CD4-positive, alpha-beta memory T cell (primary cell): ENCODE measurements around the gene TAC3. TPM values are rescaled to one million over a fixed set of nuclear protein-coding genes. Genes with fewer than 3 reads are reported as not detected.

Source experiments
- CTCF ChIA-PET: fragments of 350-600 bp; sonication (Branson Sonifier 250); formaldehyde crosslinking; loops from one replicate; lab custom pipeline; 2021; ENCODE audit warnings: inconsistent platforms; ENCODE audit not compliant: partially characterized antibody; lab: Charles Lee
- POLR2A ChIA-PET: fragments of 350-600 bp; sonication (Branson Sonifier 250); formaldehyde crosslinking; loops from one replicate; lab custom pipeline; 2021; ENCODE audit not compliant: partially characterized antibody; lab: Charles Lee
- DNase-seq, 5 donors: peaks; one replicate each; pipeline versions ENCODE4 v3.0.0 to v3.0.0-alpha.2; 2020 to 2022; ENCODE audit warnings: mixed read lengths in 1 of 5
- H3K27ac ChIP-seq: one replicate; pipeline ENCODE4 v1.7.0; 2013; ENCODE audit warnings: low read depth, low read length
- H3K27me3 ChIP-seq: 2 replicates; pipeline ENCODE4 v1.7.0; 2013; ENCODE audit warnings: mild to moderate bottlenecking, low read length, moderate library complexity; ENCODE audit not compliant: insufficient read depth
- H3K36me3 ChIP-seq: 2 replicates; pipeline ENCODE4 v1.7.0; 2013; ENCODE audit warnings: mild to moderate bottlenecking, low read length, moderate library complexity; ENCODE audit not compliant: insufficient read depth
- H3K4me1 ChIP-seq: 2 replicates; pipeline ENCODE4 v1.7.0; 2013; ENCODE audit warnings: mild to moderate bottlenecking, low read length, moderate library complexity; ENCODE audit not compliant: insufficient read depth
- H3K4me3 ChIP-seq, 2 donors: one replicate each; pipeline ENCODE4 v1.7.0; 2013; ENCODE audit warnings: low read length in 2 of 2, mild to moderate bottlenecking in 1 of 2
- H3K9me3 ChIP-seq, 2 donors: one replicate each; pipeline ENCODE4 v1.7.0; 2013; ENCODE audit warnings: low read length in 2 of 2, control low read depth in 1 of 2; ENCODE audit not compliant: control insufficient read depth in 1 of 2
- H3K27ac Mint-ChIP-seq, 7 donors: one replicate each; pipeline ENCODE4 v1.8.0; 2020 to 2021; ENCODE audit warnings: mixed read lengths in 7 of 7, mild to moderate bottlenecking in 6 of 7, inconsistent platforms in 3 of 7, moderate library complexity in 3 of 7
- H3K27me3 Mint-ChIP-seq, 2 donors: one replicate each; pipeline ENCODE4 v1.8.0; 2020 to 2021; ENCODE audit warnings: mixed read lengths in 2 of 2
- H3K36me3 Mint-ChIP-seq, 2 donors: one replicate each; pipeline ENCODE4 v1.8.0; 2020 to 2021; ENCODE audit warnings: mixed read lengths in 2 of 2, inconsistent platforms in 1 of 2, mild to moderate bottlenecking in 1 of 2
- H3K4me1 Mint-ChIP-seq, 4 donors: one replicate each; pipeline ENCODE4 v1.8.0; 2020 to 2021; ENCODE audit warnings: mixed read lengths in 4 of 4, mild to moderate bottlenecking in 1 of 4
- H3K4me3 Mint-ChIP-seq, 8 donors: one replicate each; pipeline ENCODE4 v1.8.0; 2020 to 2021; ENCODE audit warnings: mixed read lengths in 8 of 8, mild to moderate bottlenecking in 7 of 8, moderate library complexity in 6 of 8, inconsistent platforms in 3 of 8
- H3K9me3 Mint-ChIP-seq, 8 donors: one replicate each; pipeline ENCODE4 v1.8.0; 2020 to 2021; ENCODE audit warnings: mixed read lengths in 8 of 8, mild to moderate bottlenecking in 5 of 8, inconsistent platforms in 3 of 8, moderate library complexity in 1 of 8
- intact Hi-C: fragments of 100-400 bp; cut with micrococcal nuclease; formaldehyde crosslinking; loops from one replicate; pipeline ENCODE4 v1.15.1; 2023
- polyA plus RNA-seq, 2 donors: library from polyadenylated mRNA; unstranded; fragments of 300-500 nt; fragmentation: Illumina TruSeq; gene quantifications; one replicate each; pipeline ENCODE4 v1.2.3, GENCODE V29; 2021
- total RNA-seq, 2 experiments: library from RNA; stranded (reverse); gene quantifications; one replicate each; pipeline ENCODE4 v1.2.3, GENCODE V29; 2021

The TAC3 gene
- total and polyA plus RNA-seq, 4 experiments from 2014 or later, result 0.36 TPM; not detected in 3

DNA sequence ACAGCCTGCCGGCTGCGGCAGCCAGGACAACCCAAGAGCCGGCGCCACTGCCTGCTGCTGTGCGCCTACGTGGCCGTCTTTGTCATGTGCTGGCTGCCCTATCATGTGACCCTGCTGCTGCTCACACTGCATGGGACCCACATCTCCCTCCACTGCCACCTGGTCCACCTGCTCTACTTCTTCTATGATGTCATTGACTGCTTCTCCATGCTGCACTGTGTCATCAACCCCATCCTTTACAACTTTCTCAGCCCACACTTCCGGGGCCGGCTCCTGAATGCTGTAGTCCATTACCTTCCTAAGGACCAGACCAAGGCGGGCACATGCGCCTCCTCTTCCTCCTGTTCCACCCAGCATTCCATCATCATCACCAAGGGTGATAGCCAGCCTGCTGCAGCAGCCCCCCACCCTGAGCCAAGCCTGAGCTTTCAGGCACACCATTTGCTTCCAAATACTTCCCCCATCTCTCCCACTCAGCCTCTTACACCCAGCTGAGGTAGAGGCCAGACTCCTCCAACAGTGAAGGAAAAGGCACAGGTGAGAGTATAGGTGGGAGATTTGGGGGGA lies 20.3 kb downstream of the TAC3 start:
- H3K36me3 ChIP-seq, result peaks cover 16% of the 10 kb centered on the region
- peaks cover 24 to 39% of the 10 kb centered on the region in 2 donors for H3K36me3 Mint-ChIP-seq
- no peak overlapping the region for H3K4me3 ChIP-seq
- peaks cover 16% of the 10 kb centered on the region for H3K4me1 ChIP-seq
- no peak overlapping the region for H3K4me3 Mint-ChIP-seq
- H3K27ac Mint-ChIP-seq, result peak overlapping the region in 2 of 7 donors; percentile 36 to 58
- no peak overlapping the region for H3K27ac ChIP-seq
- H3K9me3 Mint-ChIP-seq, result no peaks in the 10 kb centered on the region
- ChIA-PET POLR2A (no interaction called here), CTCF (interaction anchor here (1.2 to 2.1 kb wide), 4 partner anchors 9 to 237 kb away, joined by 3 to 10 read pairs (median 6); partner anchors contain the start of gene LRP1)
- intact Hi-C loops, result no loop called here
- no peaks in the 10 kb centered on the region for H3K27me3 ChIP-seq
- H3K4me1 Mint-ChIP-seq, result peaks cover 14 to 33% (median 26%) of the 10 kb centered on the region in 4 donors
- H3K27me3 Mint-ChIP-seq, result no peaks in the 10 kb centered on the region
- H3K9me3 ChIP-seq, result no peaks in the 10 kb centered on the region
- DNase-seq, result no peak

DNA sequence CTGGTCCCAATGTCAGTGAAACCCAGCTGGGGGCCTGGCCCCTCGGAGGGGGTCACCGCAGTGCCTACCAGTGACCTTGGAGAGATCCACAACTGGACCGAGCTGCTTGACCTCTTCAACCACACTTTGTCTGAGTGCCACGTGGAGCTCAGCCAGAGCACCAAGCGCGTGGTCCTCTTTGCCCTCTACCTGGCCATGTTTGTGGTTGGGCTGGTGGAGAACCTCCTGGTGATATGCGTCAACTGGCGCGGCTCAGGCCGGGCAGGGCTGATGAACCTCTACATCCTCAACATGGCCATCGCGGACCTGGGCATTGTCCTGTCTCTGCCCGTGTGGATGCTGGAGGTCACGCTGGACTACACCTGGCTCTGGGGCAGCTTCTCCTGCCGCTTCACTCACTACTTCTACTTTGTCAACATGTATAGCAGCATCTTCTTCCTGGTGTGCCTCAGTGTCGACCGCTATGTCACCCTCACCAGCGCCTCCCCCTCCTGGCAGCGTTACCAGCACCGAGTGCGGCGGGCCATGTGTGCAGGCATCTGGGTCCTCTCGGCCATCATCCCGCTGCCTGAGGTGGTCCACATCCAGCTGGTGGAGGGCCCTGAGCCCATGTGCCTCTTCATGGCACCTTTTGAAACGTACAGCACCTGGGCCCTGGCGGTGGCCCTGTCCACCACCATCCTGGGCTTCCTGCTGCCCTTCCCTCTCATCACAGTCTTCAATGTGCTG lies 21.0 kb downstream of the TAC3 start:
- intact Hi-C loops, result no loop called here
- H3K9me3 ChIP-seq, result no peaks in the 10 kb centered on the region
- Mint-ChIP-seq H3K36me3 (peaks cover 21 to 33% of the 10 kb centered on the region in 2 donors), H3K27ac (peak overlapping the region in 1 of 7 donors; percentile 4), H3K9me3 (no peaks in the 10 kb centered on the region), H3K27me3 (no peaks in the 10 kb centered on the region), H3K4me3 (no peak overlapping the region), H3K4me1 (peaks cover 14 to 27% (median 21%) of the 10 kb centered on the region in 4 donors)
- CTCF ChIA-PET, result interaction anchor here (1.5 to 1.9 kb wide), 2 partner anchors 9 to 10 kb away, joined by 3 to 10 read pairs; no protein-coding TSS in a partner anchor
- no peaks in the 10 kb centered on the region for H3K27me3 ChIP-seq
- H3K4me3 ChIP-seq, result no peak overlapping the region
- H3K36me3 ChIP-seq, result peaks cover 11% of the 10 kb centered on the region
- POLR2A ChIA-PET, result no interaction called here
- peaks cover 17% of the 10 kb centered on the region for H3K4me1 ChIP-seq
- no peak for DNase-seq
- no peak overlapping the region for H3K27ac ChIP-seq

DNA sequence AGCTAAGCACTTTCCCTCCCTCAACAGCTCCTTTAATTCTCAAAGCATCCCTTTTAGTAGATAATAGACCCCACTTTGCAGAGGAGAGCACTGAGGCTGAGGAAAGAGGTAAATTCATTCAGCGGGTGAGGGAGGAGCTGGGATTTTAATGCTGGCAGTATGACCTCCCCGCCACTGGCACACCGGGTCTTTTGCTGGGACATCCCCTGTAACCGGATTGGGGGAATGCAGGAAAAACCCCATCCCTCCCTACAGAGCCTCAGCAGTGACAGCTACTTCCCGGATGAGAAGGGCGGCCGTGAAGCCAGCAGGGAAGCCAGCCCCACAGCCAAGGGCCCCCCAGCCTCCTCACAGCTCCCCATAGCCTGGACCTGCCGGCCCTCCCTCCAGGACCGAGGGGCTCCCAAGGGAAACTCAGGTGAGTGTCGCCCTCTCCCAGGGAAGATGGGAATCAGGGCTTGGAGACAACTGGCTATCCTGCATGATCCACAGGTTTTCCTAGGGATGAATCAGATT lies 22.0 kb downstream of the TAC3 start:
- Mint-ChIP-seq H3K27me3 (no peaks in the 10 kb centered on the region), H3K4me3 (no peak overlapping the region), H3K27ac (no peak overlapping the region), H3K4me1 (peaks cover 11 to 17% (median 13%) of the 10 kb centered on the region in 4 donors), H3K36me3 (peaks cover 15 to 26% of the 10 kb centered on the region in 2 donors), H3K9me3 (no peaks in the 10 kb centered on the region)
- no peak for DNase-seq
- Histone ChIP-seq H3K27ac (no peak overlapping the region), H3K36me3 (peaks cover 5% of the 10 kb centered on the region), H3K4me3 (no peak overlapping the region), H3K27me3 (no peaks in the 10 kb centered on the region), H3K9me3 (no peaks in the 10 kb centered on the region), H3K4me1 (peaks cover 14% of the 10 kb centered on the region)
- ChIA-PET POLR2A (no interaction called here), CTCF (interaction anchor here (1.0 to 1.5 kb wide), 4 partner anchors 8 to 237 kb away, joined by 3 to 8 read pairs (median 3); no protein-coding TSS in a partner anchor)
- intact Hi-C loops, result no loop called here

DNA sequence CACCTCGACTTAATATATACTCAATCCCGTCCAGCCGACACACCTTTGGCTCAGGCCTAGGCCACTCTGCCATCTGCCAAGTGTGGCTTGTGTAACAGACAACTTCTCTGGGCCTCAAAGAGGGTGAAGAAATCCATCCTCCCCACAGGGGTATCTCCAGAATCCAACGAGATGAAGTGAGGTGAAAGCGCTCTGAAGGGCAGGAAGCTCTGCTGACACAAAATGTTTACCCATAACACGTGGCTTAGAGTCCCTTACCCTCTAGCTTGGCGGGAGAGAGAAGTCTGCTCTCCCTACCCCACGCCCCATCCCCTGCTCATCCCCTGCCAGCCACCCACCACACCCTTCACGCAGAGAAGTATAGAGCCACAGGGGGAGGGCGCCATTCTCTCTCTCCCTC lies 23.0 kb downstream of the TAC3 start:
- H3K36me3 Mint-ChIP-seq, result peaks cover 7 to 17% of the 10 kb centered on the region in 2 donors
- ChIA-PET CTCF (interaction anchor here (1.0 to 1.2 kb wide), 2 partner anchors 9 to 236 kb away, joined by 3 to 8 read pairs; no protein-coding TSS in a partner anchor), POLR2A (no interaction called here)
- intact Hi-C loops, result no loop called here
- H3K27me3 Mint-ChIP-seq, result no peaks in the 10 kb centered on the region
- H3K4me1 ChIP-seq, result peaks cover 10% of the 10 kb centered on the region
- no peak overlapping the region for H3K27ac ChIP-seq
- peak overlapping the region in 1 of 7 donors; percentile 62 for H3K27ac Mint-ChIP-seq
- peaks cover 5% of the 10 kb centered on the region for H3K36me3 ChIP-seq
- H3K4me3 ChIP-seq, result no peak overlapping the region
- H3K27me3 ChIP-seq, result no peaks in the 10 kb centered on the region
- DNase-seq, result no peak
- H3K4me1 Mint-ChIP-seq, result peaks cover 3 to 8% (median 7%) of the 10 kb centered on the region in 4 donors
- H3K9me3 Mint-ChIP-seq, result no peaks in the 10 kb centered on the region
- no peaks in the 10 kb centered on the region for H3K9me3 ChIP-seq
- H3K4me3 Mint-ChIP-seq, result no peak overlapping the region

DNA sequence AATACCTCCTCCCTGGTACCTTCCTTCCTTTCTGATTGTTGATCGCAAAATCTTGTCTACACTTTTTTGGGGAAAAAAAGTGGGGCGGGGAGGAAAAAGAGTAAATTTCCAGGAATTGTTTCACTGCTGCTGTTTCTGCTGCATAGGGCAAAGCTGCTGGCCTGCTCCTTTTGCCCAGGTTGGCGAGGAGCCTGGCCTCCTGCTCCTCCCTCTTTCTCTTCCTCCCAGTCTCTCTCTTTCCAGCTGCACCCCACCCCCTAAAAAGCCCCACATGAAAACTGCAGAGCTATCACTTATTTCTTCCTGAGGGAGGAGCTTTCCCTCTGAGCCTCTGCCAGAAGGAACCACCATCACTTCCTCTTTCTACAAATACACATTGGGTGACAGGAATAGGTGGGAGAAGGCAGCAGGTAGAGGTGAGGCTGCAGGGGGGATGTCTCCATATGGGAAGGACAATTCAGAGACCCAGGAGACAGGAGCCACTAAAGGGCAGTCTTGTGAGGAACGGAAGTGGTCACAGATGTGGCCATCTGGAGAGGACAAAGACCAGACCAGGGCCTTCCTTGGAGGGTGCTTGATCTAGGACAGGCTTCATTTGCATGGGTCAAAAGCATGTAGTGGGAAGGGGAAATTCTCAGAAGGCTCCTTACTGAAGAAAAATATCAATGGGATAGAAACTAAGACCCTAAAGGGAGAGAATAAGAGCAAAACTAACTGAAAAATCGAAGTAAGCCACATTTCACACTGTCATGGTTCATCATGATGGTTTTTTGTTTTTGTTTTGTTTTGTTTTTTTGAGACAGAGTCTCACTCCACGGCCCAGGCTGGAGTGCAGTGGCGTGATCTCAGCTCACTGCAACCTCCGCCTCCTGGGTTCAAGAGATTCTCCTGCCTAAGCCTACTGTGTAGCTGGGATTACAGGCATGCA lies 24.7 kb downstream of the TAC3 start:
- no peaks in the 10 kb centered on the region for H3K27me3 Mint-ChIP-seq
- H3K27ac Mint-ChIP-seq, result peak overlapping the region in 6 of 7 donors; percentile 36 to 81 (median 61)
- CTCF ChIA-PET, result interaction anchor here (1.4 to 2.8 kb wide), 3 partner anchors 10 to 234 kb away, joined by 6 to 11 read pairs (median 9); no protein-coding TSS in a partner anchor
- H3K27ac ChIP-seq, result no peak overlapping the region
- no peak overlapping the region for H3K4me3 ChIP-seq
- peaks cover 0 to 8% of the 10 kb centered on the region in 2 donors for H3K36me3 Mint-ChIP-seq
- H3K36me3 ChIP-seq, result no peaks in the 10 kb centered on the region
- H3K27me3 ChIP-seq, result no peaks in the 10 kb centered on the region
- H3K4me1 Mint-ChIP-seq, result peaks cover 5 to 12% (median 11%) of the 10 kb centered on the region in 4 donors
- peaks cover 19% of the 10 kb centered on the region for H3K4me1 ChIP-seq
- intact Hi-C loops, result no loop called here
- no peaks in the 10 kb centered on the region for H3K9me3 ChIP-seq
- peak overlapping the region in 1 of 8 donors; percentile 35 for H3K4me3 Mint-ChIP-seq
- POLR2A ChIA-PET, result no interaction called here
- no peaks in the 10 kb centered on the region for H3K9me3 Mint-ChIP-seq
- no peak for DNase-seq

DNA sequence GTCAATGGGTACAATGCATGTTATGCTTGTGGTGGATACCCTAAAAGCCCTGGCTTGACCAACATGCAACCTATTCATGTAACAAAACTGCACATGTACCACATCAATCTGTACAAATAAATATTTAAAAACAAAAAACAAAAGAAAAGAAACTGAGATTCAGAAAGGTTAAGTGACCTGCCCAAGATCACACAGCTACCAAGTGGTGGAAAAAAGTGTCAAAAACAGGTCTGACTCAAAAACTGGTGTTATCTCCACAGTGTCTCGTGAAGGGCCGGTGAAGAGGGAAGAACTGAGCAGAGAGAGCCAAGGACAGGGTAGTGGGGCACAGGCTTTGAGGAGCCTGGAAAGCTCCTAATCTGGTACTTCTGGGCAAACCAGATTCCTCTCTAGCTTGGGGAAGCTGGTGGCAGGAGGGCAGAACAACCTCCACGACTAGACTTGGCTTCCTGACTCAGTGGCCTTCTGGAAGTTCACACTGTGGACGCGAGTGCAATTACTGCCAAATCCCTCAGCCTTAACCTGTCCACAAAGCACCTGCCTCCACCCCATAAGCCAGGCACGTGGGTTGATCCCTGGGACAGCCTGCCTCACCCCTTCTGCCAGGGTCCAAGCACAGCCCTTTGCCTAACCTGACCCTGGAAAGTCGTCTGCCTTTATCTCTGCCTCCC lies 25.5 kb downstream of the TAC3 start:
- Mint-ChIP-seq H3K36me3 (peaks cover 0 to under 1% of the 10 kb centered on the region in 2 donors), H3K27ac (peak overlapping the region in 3 of 7 donors; percentile 3 to 36 (median 4)), H3K9me3 (no peaks in the 10 kb centered on the region), H3K4me1 (peaks cover 5 to 12% (median 11%) of the 10 kb centered on the region in 4 donors), H3K4me3 (no peak overlapping the region), H3K27me3 (no peaks in the 10 kb centered on the region)
- Histone ChIP-seq H3K27ac (no peak overlapping the region), H3K4me3 (no peak overlapping the region), H3K36me3 (no peaks in the 10 kb centered on the region), H3K27me3 (no peaks in the 10 kb centered on the region), H3K4me1 (peaks cover 19% of the 10 kb centered on the region), H3K9me3 (no peaks in the 10 kb centered on the region)
- ChIA-PET POLR2A (no interaction called here), CTCF (interaction anchor here (1.4 to 2.8 kb wide), 3 partner anchors 11 to 233 kb away, joined by 6 to 11 read pairs (median 9); no protein-coding TSS in a partner anchor)
- DNase-seq, result no peak
- intact Hi-C loops, result no loop called here
